ENCODE results near the gene ROCK2.

ROCK2 gene

DNA sequence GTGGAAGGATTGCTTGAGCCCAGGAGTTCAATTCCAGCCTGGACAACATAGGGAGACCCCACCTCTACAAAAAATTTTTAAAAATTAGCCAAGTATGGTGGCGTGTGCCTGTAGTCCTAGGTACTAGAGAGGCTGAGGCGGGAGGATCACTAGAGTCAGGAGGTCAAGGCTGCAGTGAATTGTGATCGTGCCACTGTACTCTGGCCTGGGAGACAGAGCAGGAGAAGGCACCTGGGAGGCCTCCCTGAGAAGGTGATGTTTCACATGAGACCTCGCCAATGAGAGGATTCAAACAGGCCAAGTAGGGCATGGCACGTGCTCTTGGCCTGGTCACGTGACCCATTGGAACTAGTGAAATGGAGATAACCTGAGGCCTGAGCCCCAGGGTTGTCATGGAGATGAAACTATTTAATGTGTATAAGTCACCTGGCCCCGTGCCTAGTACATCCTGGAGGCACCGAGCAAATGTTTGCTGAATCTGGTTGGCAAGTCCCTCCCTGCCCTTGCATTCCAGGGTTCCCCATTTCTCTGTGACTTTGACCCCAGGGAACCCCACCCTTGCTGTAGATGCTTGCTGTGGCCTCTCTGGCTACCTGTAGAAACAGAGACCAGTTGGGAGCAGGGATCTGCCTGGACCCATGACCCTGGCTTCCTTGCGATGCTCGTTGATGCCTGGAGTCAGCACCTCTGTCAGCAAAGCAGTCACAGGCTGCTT lies 26.1 kb upstream of the ROCK2 start:
- ChIA-PET POLR2A (ENCODE audit: low non-redundant PET) (no interaction called here), CTCF (no interaction called here)
- TF ChIP-seq, protein P1, sequence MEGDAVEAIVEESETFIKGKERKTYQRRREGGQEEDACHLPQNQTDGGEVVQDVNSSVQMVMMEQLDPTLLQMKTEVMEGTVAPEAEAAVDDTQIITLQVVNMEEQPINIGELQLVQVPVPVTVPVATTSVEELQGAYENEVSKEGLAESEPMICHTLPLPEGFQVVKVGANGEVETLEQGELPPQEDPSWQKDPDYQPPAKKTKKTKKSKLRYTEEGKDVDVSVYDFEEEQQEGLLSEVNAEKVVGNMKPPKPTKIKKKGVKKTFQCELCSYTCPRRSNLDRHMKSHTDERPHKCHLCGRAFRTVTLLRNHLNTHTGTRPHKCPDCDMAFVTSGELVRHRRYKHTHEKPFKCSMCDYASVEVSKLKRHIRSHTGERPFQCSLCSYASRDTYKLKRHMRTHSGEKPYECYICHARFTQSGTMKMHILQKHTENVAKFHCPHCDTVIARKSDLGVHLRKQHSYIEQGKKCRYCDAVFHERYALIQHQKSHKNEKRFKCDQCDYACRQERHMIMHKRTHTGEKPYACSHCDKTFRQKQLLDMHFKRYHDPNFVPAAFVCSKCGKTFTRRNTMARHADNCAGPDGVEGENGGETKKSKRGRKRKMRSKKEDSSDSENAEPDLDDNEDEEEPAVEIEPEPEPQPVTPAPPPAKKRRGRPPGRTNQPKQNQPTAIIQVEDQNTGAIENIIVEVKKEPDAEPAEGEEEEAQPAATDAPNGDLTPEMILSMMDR (conservative IDR thresholded peaks at IDR 0.05; ENCODE audit: low read depth): no peak
- DNase-seq (ENCODE audit: low spot score): peak; percentile 96
- peak overlapping the region; percentile 82 for H3K27ac ChIP-seq

DNA sequence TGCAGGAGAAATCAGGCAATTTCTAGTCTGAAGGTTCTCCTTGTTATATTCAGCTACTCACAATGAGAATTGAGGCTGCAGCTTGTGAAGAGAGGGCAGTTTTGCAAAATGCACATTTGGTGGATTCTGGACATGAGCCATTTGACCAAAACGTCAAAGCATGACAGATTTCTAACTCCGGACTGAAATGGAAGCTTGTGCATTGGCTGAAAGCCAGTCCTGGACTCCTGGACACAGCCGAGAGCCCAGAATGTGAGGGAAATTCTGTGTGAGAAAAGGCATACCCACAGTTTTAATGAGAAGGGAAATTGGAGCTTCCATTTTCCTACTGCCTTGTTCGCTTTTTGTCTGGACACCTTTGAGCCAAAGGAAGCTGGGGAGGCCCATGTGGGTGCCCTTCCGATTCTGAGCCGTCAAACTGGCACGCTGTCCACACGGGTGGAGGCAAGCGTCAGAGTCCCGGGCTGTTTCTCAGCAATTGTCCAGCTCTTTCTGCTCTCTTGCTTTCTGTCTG lies 23.7 kb upstream of the ROCK2 start:
- ChIA-PET CTCF (interaction anchor here (0.8 kb wide), 1 partner anchor 131 kb away, joined by 4 read pairs; no protein-coding TSS in a partner anchor), POLR2A (ENCODE audit: low non-redundant PET) (no interaction called here)
- TF ChIP-seq, protein P1 (conservative IDR thresholded peaks at IDR 0.05; ENCODE audit: low read depth): no peak
- no peak for DNase-seq (ENCODE audit: low spot score)
- H3K27ac ChIP-seq: no peak overlapping the region

DNA sequence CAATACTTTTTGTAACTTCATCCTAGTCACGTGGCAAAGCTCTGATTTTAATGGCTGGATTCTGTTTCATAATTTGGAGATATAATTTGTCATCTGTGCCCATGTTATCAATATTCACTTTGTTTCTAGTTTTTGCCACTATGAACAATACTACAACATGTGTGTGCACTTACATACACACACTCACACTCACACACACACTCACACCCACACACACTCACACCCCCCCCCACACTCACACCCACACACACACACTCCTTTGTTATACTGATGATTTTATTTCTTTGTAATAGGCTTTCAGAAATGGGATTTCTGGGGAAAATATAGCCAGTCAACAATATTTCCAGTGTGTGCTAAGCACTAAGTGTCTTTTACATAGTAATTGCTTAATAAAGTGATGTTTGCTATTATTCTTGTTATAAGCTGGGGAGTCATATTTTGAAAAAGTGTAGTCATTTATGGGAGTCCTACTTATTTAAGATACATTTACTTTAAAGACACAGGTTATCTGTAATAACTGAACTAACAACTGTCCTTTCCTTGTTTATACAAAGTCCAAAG lies 22.8 kb upstream of the ROCK2 start:
- POLR2A ChIA-PET (ENCODE audit: low non-redundant PET): no interaction called here

DNA sequence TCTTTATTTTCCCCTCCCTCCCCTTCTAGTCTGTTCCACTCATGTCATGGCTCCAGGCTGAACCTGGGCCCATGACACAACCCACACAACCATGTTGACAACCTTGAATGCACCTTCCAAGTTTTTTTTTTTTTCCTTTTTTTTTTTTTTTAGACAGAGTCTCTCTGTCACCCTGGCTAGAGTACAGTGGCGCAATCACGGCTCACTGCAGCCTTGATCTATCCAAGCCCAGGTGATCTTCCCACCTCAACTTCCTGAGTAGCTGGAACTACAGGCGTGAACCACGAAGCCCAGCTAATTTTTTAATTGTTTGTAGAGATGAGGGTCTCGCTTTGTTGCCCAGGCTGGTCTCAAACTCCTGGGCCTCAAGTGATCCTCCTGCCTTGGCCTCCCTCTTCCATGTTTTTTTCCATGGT lies 21.9 kb upstream of the ROCK2 start:
- CTCF ChIA-PET: no interaction called here
- no peak for DNase-seq (ENCODE audit: low spot score)
- POLR2A ChIA-PET (ENCODE audit: low non-redundant PET): no interaction called here
- H3K27ac ChIP-seq: no peak overlapping the region
- TF ChIP-seq, protein P1 (conservative IDR thresholded peaks at IDR 0.05; ENCODE audit: low read depth): no peak

More for the DNA sequence above, 22.8 kb upstream of the ROCK2 start:
- CTCF ChIA-PET: no interaction called here
- TF ChIP-seq, protein P1 (conservative IDR thresholded peaks at IDR 0.05; ENCODE audit: low read depth): no peak
- DNase-seq (ENCODE audit: low spot score): no peak
- H3K27ac ChIP-seq: no peak overlapping the region

DNA sequence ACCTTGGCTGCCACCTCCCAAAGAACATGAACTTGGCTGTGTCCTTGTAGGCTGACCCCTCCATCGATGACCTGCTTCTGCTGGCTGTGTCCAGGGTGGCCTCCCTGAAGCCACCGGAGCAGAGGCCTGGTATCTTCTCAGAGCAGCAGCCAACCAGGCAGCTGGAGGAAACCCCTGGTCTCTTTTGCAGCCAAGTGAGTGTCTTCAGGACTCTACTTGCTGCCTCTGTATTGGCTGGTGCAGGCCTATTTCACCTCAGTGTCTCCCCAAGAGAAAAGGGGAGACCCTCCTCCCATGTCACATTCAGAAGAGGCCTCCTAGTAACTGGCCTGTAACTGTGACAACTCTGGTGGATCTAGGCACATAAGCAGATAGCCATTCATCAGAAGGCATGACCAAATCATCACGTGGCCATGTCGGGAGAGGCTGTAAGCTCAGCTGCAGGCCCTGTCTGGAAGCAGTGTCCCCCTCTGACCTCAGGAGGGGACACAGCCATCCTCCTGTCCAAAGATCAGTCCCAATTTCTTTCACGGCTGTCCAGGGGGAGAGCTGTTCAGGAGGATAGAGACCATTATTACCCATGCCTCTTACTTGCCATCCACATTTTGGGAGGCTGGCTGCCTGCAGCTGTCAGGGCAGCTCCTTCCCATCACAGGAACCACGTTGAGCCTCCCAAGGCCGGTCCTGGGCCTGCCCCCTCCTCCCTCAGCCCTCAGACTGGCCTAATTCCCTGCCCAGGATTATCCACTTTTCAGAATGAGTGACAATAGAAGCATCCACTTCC lies 20.9 kb upstream of the ROCK2 start:
- ChIA-PET CTCF (interaction anchor here (1.0 kb wide), 1 partner anchor 9 kb away, joined by 3 read pairs; no protein-coding TSS in a partner anchor), POLR2A (ENCODE audit: low non-redundant PET) (no interaction called here)
- TF ChIP-seq, protein P1 (conservative IDR thresholded peaks at IDR 0.05; ENCODE audit: low read depth): no peak
- DNase-seq (ENCODE audit: low spot score): no peak
- H3K27ac ChIP-seq: no peak overlapping the region

DNA sequence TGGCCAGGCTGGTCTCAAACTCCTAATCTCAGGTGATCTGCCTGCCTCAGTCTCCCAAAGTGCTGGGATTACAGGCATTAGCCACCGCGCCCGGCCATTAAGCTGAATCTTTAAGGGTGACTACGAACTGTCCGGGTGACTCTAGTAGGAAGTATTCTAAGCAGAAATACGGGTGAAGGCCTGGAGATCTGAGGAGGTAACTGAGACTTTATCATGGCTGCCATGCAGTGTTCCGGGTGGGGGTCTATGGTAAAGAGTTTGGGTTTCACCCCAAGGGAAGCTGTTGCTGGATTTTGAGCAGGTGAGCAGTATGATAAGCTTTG lies 20.1 kb upstream of the ROCK2 start:
- POLR2A ChIA-PET (ENCODE audit: low non-redundant PET): no interaction called here
- no peak overlapping the region for H3K27ac ChIP-seq
- CTCF ChIA-PET: interaction anchor here (1.0 kb wide), 1 partner anchor 10 kb away, joined by 3 read pairs; no protein-coding TSS in a partner anchor
- no peak for DNase-seq (ENCODE audit: low spot score)
- TF ChIP-seq, protein P1 (conservative IDR thresholded peaks at IDR 0.05; ENCODE audit: low read depth): no peak
